Gastrocnemius medialis (tissue), 4 donors: ENCODE data around the gene CLEC20A.

Source experiments
- CTCF ChIP-seq, 5 experiments: fragments of 450-650 bp in 3 of 5; fragments of 200-600 bp in 2 of 5; sonication (generic) in 2 of 5; IDR thresholded peaks in 4 of 5; conservative IDR thresholded peaks in 1 of 5; 1 replicate in 4 of 5; 2 replicates in 1 of 5; pipeline ENCODE4 v1.5.1; 2016 to 2019; ENCODE audit warnings: antibody characterized with exemption in 5 of 5, mild to moderate bottlenecking in 3 of 5, moderate library complexity in 3 of 5
- POLR2A ChIP-seq, 2 donors: fragments of 450-650 bp; IDR thresholded peaks; one replicate each; pipeline ENCODE4 v1.6.1; 2017; ENCODE audit warnings: antibody characterized with exemption in 2 of 2, mild to moderate bottlenecking in 2 of 2, moderate library complexity in 2 of 2

GRCh38 chr1:178487070-178487615 lies 9.6 kb downstream of the CLEC20A start:
- no peak for TF ChIP-seq POLR2A (IDR thresholded peaks at IDR 0.05)
- TF ChIP-seq CTCF (IDR thresholded peaks at IDR 0.05 in 4 of 5, conservative IDR thresholded peaks at IDR 0.05 in 1 of 5), result no peak
